Measurements from ENCODE around the gene PA2G4.
"Not testable (repeated sequence)": the region's sequence is repeated elsewhere in the genome, so short reads cannot be mapped to it uniquely, and the experiment has no call there.

PA2G4 gene

GRCh38 chr12:56114084-56114483, 9.7 kb downstream of the PA2G4 start:
- Histone ChIP-seq H3K27ac (ENCODE audit: poor library complexity, severe bottlenecking) (peak overlapping the region; percentile 89), H3K4me1 (ENCODE audit: insufficient read depth, poor library complexity, severe bottlenecking) (peaks cover 13% of the 10 kb centered on the region), H3K27me3 (ENCODE audit: insufficient read depth, poor library complexity, severe bottlenecking) (no peaks in the 10 kb centered on the region), H3K9me3 (ENCODE audit: severe bottlenecking) (no peaks in the 10 kb centered on the region), H3K36me3 (ENCODE audit: low read depth) (peaks cover 50% of the 10 kb centered on the region), H3K4me3 (ENCODE audit: severe bottlenecking) (no peak overlapping the region)
- no peak for TF ChIP-seq CTCF (IDR thresholded peaks at IDR 0.05; ENCODE audit: poor library complexity, severe bottlenecking)
- DNase-seq (ENCODE audit: low spot score) (no peak), ATAC-seq (ENCODE audit: low read depth) (no peak)

- Histone ChIP-seq H3K4me3 (ENCODE audit: severe bottlenecking) (peak overlapping the region; percentile 62), H3K36me3 (ENCODE audit: low read depth) (peaks cover 38% of the 10 kb centered on the region), H3K4me1 (ENCODE audit: insufficient read depth, poor library complexity, severe bottlenecking) (peaks cover 24% of the 10 kb centered on the region), H3K27me3 (ENCODE audit: insufficient read depth, poor library complexity, severe bottlenecking) (no peaks in the 10 kb centered on the region), H3K9me3 (ENCODE audit: severe bottlenecking) (no peaks in the 10 kb centered on the region), H3K27ac (ENCODE audit: poor library complexity, severe bottlenecking) (peak overlapping the region; percentile 89)
- TF ChIP-seq CTCF (IDR thresholded peaks at IDR 0.05; ENCODE audit: poor library complexity, severe bottlenecking): no peak
- DNase-seq (ENCODE audit: low spot score) (no peak), ATAC-seq (ENCODE audit: low read depth) (no peak)
Observed at GRCh38 chr12:56115329-56115728, 11.0 kb downstream of the PA2G4 start.

- TF ChIP-seq CTCF (IDR thresholded peaks at IDR 0.05; ENCODE audit: poor library complexity, severe bottlenecking): no peak
Observed at GRCh38 chr12:56116267-56117081, 12.1 kb downstream of the PA2G4 start, which contains the start of gene RPL41. Gene RPL41, plus strand, starts transcription at chr12:56116633.

GRCh38 chr12:56117082-56117706, 12.8 kb downstream of the PA2G4 start:
- not testable (repeated sequence) for H3K27me3 ChIP-seq (ENCODE audit: insufficient read depth, poor library complexity, severe bottlenecking)
- H3K4me3 ChIP-seq (ENCODE audit: severe bottlenecking): peak overlapping the region; percentile 62

More at GRCh38 chr12:56116267-56117081, 12.1 kb downstream of the PA2G4 start, which contains the start of gene RPL41:
- ATAC-seq (ENCODE audit: low read depth) (peak; percentile 32), DNase-seq (ENCODE audit: low spot score) (no peak)
- H3K27ac ChIP-seq (ENCODE audit: poor library complexity, severe bottlenecking): peak within 1 kb of the TSS; percentile 89
- peak within 1 kb of the TSS; percentile 62 for H3K4me3 ChIP-seq (ENCODE audit: severe bottlenecking)
- no peaks in the 10 kb centered on the region for H3K27me3 ChIP-seq (ENCODE audit: insufficient read depth, poor library complexity, severe bottlenecking)
- H3K36me3 ChIP-seq (ENCODE audit: low read depth): peaks cover 32% of the 10 kb centered on the region
- peaks cover 22% of the 10 kb centered on the region for H3K4me1 ChIP-seq (ENCODE audit: insufficient read depth, poor library complexity, severe bottlenecking)
- no peaks in the 10 kb centered on the region for H3K9me3 ChIP-seq (ENCODE audit: severe bottlenecking)

GRCh38 chr12:56117778-56118687, 13.7 kb downstream of the PA2G4 start, which contains the start of gene ZC3H10:
Gene ZC3H10, plus strand, starts transcription at chr12:56118266. Its CDS starts 2,297 bp downstream, at chr12:56120563.
- peak; percentile 59 for TF ChIP-seq CTCF (IDR thresholded peaks at IDR 0.05; ENCODE audit: poor library complexity, severe bottlenecking)
- peak within 1 kb of the TSS; percentile 89 for H3K27ac ChIP-seq (ENCODE audit: poor library complexity, severe bottlenecking)
- H3K4me3 ChIP-seq (ENCODE audit: severe bottlenecking): peak within 1 kb of the TSS; percentile 62
- ATAC-seq (ENCODE audit: low read depth) (peak; percentile 77), DNase-seq (ENCODE audit: low spot score) (peak; percentile 99)
- H3K4me1 ChIP-seq (ENCODE audit: insufficient read depth, poor library complexity, severe bottlenecking): peaks cover 22% of the 10 kb centered on the region
- H3K27me3 ChIP-seq (ENCODE audit: insufficient read depth, poor library complexity, severe bottlenecking): no peaks in the 10 kb centered on the region
- H3K36me3 ChIP-seq (ENCODE audit: low read depth): peaks cover 18% of the 10 kb centered on the region
- no peaks in the 10 kb centered on the region for H3K9me3 ChIP-seq (ENCODE audit: severe bottlenecking)

More at GRCh38 chr12:56117082-56117706, 12.8 kb downstream of the PA2G4 start:
- Histone ChIP-seq H3K27ac (ENCODE audit: poor library complexity, severe bottlenecking) (peak overlapping the region; percentile 89), H3K4me1 (ENCODE audit: insufficient read depth, poor library complexity, severe bottlenecking) (peaks cover 22% of the 10 kb centered on the region), H3K36me3 (ENCODE audit: low read depth) (peaks cover 24% of the 10 kb centered on the region)
- not testable (repeated sequence) for ATAC-seq (ENCODE audit: low read depth); H3K9me3 ChIP-seq (ENCODE audit: severe bottlenecking); DNase-seq (ENCODE audit: low spot score)

All from RWPE2 (cell line).